ENCODE measurements around the gene TMEM203. TPM values are rescaled to one million over a fixed set of nuclear protein-coding genes. Genes with fewer than 3 reads are reported as not detected.

TMEM203 gene
- total and polyA plus RNA-seq, 5 experiments from 2014 or later = 42.7 to 163 (median 128) TPM

DNA sequence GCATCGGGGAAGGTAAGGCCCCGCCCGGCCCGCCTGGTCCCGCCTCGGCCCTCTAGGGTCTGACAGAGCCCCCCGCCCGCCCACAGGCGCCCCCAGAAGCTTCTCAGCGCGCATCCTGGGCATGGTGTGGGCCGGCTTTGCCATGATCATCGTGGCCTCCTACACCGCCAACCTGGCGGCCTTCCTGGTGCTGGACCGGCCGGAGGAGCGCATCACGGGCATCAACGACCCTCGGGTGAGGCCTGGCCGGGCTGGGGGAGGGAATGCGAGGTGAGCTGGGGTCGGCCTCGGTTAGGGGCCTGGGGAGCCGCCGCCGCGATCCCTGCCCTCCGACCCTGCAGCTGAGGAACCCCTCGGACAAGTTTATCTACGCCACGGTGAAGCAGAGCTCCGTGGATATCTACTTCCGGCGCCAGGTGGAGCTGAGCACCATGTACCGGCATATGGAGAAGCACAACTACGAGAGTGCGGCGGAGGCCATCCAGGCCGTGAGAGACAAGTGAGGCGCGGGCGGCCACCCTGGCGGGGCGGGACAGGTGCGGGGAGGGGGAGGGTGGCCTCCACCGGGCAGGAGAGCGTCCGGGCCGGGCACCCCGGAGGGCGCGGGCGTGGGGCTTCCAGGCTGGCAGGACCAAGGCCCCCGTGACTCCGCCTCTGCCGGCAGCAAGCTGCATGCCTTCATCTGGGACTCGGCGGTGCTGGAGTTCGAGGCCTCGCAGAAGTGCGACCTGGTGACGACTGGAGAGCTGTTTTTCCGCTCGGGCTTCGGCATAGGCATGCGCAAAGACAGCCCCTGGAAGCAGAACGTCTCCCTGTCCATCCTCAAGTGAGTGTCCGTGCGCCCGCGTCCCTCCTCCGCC, 42.7 kb downstream of the TMEM203 start:
- Mint-ChIP-seq H3K9me3 (peaks cover 0 to 4% (median 0%) of the 10 kb centered on the region in 9 donors), H3K27me3 (peaks cover 17 to 77% (median 25%) of the 10 kb centered on the region in 5 donors), H3K4me1 (peaks cover 8 to 21% (median 17%) of the 10 kb centered on the region in 4 donors), H3K36me3 (peaks cover 0 to 6% (median 0%) of the 10 kb centered on the region in 3 donors), H3K4me3 (peak overlapping the region in 1 of 10 donors; percentile 9), H3K27ac (no peak overlapping the region)
- POLR2A ChIA-PET = interaction anchor here (0.5 to 0.8 kb wide), 2 partner anchors 8 to 30 kb away, joined by 3 to 4 read pairs; no protein-coding TSS in a partner anchor
- DNase-seq (no peak), ATAC-seq (peak in 1 of 2 donors; percentile 42)

DNA sequence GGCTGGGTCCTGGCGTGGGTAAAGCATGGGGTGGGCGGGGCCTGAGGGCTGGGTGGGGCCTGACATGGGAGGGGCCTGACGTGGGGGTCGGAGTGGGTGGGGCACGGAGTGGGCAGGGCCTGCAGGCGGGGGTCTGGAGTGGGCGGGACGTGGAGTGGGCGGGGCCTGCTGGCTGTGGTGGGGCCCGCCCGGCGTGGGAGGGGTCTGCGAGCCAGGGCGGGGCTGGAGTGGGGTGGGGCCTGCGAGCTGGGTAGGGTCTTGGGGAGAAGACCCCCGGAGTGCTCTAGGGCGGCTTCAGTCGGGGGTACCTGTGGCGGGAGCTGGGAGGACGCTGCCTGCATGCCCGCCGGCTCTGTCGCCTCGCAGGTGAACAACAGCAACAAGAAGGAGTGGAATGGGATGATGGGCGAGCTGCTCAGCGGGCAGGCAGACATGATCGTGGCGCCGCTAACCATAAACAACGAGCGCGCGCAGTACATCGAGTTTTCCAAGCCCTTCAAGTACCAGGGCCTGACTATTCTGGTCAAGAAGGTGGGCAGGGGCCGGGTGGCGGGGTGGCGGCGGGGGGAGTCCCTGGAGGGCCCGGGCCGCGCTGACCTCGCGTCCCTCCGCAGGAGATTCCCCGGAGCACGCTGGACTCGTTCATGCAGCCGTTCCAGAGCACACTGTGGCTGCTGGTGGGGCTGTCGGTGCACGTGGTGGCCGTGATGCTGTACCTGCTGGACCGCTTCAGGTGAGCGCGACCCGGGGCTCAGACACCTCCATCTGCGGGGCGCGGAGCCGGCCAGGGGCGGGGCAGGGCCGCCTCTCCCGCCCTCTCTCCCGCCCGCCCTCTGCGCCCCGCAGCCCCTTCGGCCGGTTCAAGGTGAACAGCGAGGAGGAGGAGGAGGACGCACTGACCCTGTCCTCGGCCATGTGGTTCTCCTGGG, 43.6 kb downstream of the TMEM203 start:
- POLR2A ChIA-PET = interaction anchor here (0.5 to 0.8 kb wide), 2 partner anchors 9 to 29 kb away, joined by 3 to 4 read pairs; no protein-coding TSS in a partner anchor
- DNase-seq = no peak
- Mint-ChIP-seq H3K9me3 (peaks cover 0 to 4% (median 0%) of the 10 kb centered on the region in 9 donors), H3K27ac (no peak overlapping the region), H3K4me1 (peaks cover 10 to 27% (median 18%) of the 10 kb centered on the region in 4 donors), H3K36me3 (peaks cover 0 to 6% (median 0%) of the 10 kb centered on the region in 3 donors), H3K4me3 (peak overlapping the region in 2 of 10 donors; percentile 18 to 27), H3K27me3 (peaks cover 17 to 79% (median 28%) of the 10 kb centered on the region in 5 donors)
- ATAC-seq = no peak

DNA sequence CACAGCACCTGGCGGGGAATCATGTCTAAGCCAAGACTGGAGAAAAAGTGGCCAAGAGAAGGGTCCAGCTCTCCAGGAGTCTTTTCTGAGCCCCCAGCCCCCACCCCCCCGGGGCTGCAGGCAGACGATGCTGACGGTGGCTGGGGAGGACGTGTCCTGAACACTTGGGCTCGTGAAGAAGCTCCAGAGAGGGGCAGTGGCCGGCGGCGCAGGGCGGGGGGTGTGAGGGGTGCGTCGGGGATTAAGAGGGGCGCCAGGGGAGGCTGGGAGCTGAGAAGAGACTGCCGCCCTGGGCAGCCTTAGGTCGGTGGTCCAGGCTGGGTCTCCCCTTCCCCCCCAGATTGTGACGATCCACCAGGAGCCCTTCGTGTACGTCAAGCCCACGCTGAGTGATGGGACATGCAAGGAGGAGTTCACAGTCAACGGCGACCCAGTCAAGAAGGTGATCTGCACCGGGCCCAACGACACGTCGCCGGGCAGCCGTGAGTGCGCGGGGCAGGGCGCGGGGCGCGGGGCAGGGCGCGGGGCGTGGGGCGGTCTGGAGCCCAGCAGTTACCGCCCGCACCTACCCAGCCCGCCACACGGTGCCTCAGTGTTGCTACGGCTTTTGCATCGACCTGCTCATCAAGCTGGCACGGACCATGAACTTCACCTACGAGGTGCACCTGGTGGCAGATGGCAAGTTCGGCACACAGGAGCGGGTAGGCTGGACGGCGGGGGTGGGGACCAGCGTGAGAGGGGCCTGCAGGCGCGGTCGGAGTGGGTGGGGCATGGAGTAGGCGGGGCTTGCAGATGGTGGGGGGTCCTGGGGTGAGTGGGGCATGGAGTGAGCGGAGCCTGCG, 44.5 kb downstream of the TMEM203 start:
- POLR2A ChIA-PET = no interaction called here
- DNase-seq (no peak), ATAC-seq (no peak)
- Mint-ChIP-seq H3K4me1 (peaks cover 9 to 28% (median 19%) of the 10 kb centered on the region in 4 donors), H3K9me3 (peaks cover 0 to 2% (median 0%) of the 10 kb centered on the region in 9 donors), H3K4me3 (no peak overlapping the region), H3K27ac (no peak overlapping the region), H3K27me3 (peaks cover 13 to 76% (median 27%) of the 10 kb centered on the region in 5 donors), H3K36me3 (peaks cover 0 to 6% (median 0%) of the 10 kb centered on the region in 3 donors)

DNA sequence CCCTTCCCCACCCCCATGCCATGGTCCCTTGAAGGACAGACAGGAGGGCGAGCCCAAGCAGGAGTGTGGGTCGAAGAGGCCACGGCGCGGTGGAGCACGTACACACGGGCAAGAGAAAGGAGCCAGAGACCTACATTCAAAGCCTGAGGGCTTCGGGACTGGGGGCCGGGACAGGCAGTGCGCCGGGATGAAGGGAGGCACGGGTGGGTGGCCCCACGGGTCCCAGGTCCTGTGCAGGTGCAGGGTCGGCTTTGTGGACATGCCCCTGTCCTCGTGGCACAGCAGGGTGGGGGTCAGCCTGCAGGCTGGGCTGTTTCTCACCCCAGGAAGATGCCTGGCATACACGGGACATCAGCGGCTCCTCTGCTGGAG, 45.4 kb downstream of the TMEM203 start:
- no peak for ATAC-seq
- Mint-ChIP-seq H3K4me1 (peaks cover 9 to 28% (median 19%) of the 10 kb centered on the region in 4 donors), H3K27me3 (peaks cover 13 to 77% (median 26%) of the 10 kb centered on the region in 5 donors), H3K36me3 (peaks cover 0 to 6% (median 0%) of the 10 kb centered on the region in 3 donors), H3K9me3 (no peaks in the 10 kb centered on the region), H3K27ac (no peak overlapping the region), H3K4me3 (no peak overlapping the region)
- DNase-seq = no peak
- POLR2A ChIA-PET = no interaction called here

DNA sequence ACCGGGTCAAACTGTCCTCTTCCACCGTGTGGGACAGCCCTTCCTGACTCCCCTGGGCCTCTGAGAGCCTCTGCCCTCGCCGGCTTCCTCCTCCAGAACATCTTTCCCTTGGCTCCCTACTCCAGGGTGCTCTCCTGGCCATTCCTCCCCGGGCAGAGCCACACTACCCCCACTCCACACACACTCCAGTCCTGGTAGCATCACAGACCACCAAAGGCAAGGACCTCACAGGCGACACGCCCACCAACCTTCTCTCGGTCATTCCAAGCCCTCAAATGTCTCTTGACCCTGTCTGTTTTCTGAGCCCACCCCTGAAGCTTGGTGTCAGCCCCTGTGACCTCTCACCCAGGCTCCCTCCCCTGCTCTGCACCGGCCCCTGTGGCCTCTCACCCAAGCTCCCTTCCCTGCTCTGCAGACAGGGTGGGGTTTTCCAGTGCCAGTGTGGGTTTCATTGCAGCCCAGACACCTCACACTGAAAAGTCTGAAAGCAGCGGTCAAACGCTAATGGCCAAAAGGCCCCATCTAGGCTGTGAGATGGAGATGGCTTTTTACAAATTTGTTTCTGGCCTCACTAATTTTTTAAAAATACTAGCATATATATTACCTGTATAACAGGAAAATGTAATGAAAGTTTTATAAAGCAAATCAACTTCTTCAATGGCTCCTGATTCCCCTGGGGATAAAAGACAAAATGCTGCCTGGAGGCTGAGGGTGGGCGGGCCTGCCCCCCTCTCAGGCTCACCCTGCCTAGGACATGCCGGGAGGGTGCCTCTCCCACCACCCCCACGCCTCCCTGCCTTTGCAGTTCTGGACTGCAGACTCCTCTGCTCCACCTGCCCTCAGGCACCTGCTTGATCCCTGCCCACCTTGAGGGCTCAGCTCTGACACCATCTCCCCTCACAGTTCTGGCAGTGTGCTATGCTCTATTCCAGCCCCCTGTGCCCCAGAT, 46.1 kb downstream of the TMEM203 start:
- H3K4me1 Mint-ChIP-seq = peaks cover 9 to 28% (median 19%) of the 10 kb centered on the region in 4 donors
- no peak for ATAC-seq
- DNase-seq = no peak
- peak overlapping the region in 1 of 10 donors; percentile 78 for H3K27ac Mint-ChIP-seq
- peaks cover 13 to 77% (median 28%) of the 10 kb centered on the region in 5 donors for H3K27me3 Mint-ChIP-seq
- H3K36me3 Mint-ChIP-seq = peaks cover 0 to 6% (median 0%) of the 10 kb centered on the region in 3 donors
- peak overlapping the region in 5 of 10 donors; percentile 30 to 43 (median 39) for H3K4me3 Mint-ChIP-seq
- H3K9me3 Mint-ChIP-seq = no peaks in the 10 kb centered on the region
- POLR2A ChIA-PET = no interaction called here

DNA sequence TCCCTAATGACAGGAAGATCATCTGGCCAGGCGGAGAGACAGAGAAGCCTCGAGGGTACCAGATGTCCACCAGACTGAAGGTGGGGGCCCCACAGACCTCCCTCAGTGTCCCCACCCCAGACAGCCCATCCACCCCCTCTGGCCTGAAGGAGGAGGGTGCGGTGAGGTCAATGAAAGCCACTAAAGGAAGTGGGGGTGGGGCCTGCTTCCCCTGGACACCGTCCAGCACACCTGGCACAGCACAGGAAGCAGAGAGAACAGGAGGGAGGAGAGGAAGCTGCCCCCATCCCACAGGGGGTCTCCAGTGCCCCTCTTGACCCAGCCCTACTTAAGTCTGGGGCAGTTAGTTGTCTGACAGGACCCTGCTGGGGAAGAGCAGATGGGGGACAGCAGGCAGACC, 46.8 kb downstream of the TMEM203 start:
- ATAC-seq (no peak), DNase-seq (no peak)
- Mint-ChIP-seq H3K4me3 (peak overlapping the region in 1 of 10 donors; percentile 39), H3K9me3 (no peaks in the 10 kb centered on the region), H3K27me3 (peaks cover 13 to 72% (median 28%) of the 10 kb centered on the region in 5 donors), H3K36me3 (peaks cover 0 to 4% (median 0%) of the 10 kb centered on the region in 3 donors), H3K4me1 (peaks cover 9 to 28% (median 19%) of the 10 kb centered on the region in 4 donors), H3K27ac (no peak overlapping the region)
- POLR2A ChIA-PET = interaction anchor here (0.6 kb wide), 1 partner anchor 43 kb away, joined by 3 read pairs; no protein-coding TSS in a partner anchor

DNA sequence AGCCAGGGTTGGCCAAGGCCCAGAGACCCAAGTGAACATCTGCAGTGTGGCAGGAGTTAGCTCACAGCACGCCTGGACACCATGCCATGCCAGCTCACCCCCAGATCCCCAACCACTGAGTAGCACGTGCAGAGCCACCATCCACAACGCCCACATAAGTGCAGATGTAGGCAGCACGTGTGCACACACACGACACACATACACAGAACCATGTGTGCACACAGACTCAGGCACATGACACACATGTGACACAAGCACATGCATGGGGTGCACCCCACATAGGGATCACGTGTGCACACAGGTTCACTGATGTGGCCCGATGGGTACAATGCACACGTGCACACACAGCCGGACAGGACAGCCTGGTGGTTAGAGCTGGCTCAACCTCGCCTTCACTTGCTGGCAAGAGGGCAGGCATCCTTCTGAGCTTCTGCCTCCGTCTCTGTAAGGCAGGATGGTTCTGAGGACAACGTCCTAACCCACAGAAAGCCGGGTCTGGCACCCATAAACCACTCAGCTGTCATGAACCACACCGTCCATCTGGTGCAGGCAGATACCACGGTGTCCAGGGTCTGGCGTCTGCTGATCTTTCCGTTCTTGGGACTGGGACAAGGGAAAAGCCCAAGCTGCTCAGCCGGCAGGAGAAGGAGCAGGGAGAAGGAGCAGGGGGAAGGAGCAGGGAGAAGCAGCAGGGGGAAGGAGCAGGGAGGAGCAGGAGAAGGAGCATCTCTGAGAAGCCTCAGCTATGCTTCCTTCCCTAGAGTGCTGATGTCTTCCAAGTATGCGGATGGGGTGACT, 47.6 kb downstream of the TMEM203 start:
- POLR2A ChIA-PET = interaction anchor here (0.6 to 1.5 kb wide), 5 partner anchors 19 to 82 kb away, joined by 3 to 7 read pairs (median 3); partner anchors contain the start of gene UAP1L1
- DNase-seq (no peak), ATAC-seq (no peak)
- Mint-ChIP-seq H3K27me3 (peaks cover 12 to 66% (median 26%) of the 10 kb centered on the region in 5 donors), H3K4me3 (peak overlapping the region in 6 of 10 donors; percentile 26 to 61 (median 50)), H3K4me1 (peaks cover 9 to 28% (median 18%) of the 10 kb centered on the region in 4 donors), H3K9me3 (no peaks in the 10 kb centered on the region), H3K27ac (peak overlapping the region in 1 of 10 donors; percentile 65), H3K36me3 (peaks cover 0 to 4% (median 0%) of the 10 kb centered on the region in 3 donors)

DNA sequence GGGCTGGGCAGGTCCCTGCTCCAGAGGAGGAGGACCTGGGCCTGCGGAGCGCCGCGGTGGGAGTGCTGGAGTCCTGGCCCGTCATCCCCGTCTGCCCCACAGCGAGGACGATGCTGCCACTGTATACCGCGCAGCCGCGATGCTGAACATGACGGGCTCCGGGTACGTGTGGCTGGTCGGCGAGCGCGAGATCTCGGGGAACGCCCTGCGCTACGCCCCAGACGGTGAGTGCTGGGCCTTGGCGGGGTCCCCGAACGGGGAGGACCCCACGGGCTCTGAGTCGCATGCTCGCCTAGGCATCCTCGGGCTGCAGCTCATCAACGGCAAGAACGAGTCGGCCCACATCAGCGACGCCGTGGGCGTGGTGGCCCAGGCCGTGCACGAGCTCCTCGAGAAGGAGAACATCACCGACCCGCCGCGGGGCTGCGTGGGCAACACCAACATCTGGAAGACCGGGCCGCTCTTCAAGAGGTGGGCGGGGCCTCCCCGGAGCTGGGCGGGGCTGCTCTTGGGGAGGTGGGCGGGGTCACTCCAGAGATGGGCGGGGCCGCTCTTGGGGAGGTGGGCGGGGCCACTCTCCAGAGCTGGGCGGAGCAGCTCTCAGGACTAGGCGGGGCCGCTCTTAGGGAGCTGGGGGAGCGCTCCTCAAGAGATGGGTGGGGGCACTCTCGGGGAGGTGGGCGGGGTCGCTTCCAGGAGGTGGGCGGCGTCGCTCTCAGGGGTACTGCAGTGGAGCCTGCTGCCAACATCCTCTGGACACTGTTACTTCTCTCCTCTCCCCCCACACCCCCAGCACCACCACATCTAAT, 48.7 kb downstream of the TMEM203 start:
- POLR2A ChIA-PET = interaction anchor here (0.6 to 1.5 kb wide), 5 partner anchors 19 to 83 kb away, joined by 3 to 7 read pairs (median 4); partner anchors contain the start of gene UAP1L1
- Mint-ChIP-seq H3K4me1 (peaks cover 9 to 27% (median 17%) of the 10 kb centered on the region in 4 donors), H3K27me3 (peaks cover 12 to 60% (median 26%) of the 10 kb centered on the region in 5 donors), H3K9me3 (no peaks in the 10 kb centered on the region), H3K27ac (no peak overlapping the region), H3K36me3 (peaks cover 0 to 4% (median 0%) of the 10 kb centered on the region in 3 donors), H3K4me3 (peak overlapping the region in 9 of 10 donors; percentile 51 to 72 (median 62))
- DNase-seq (peak; percentile 25 to 74 (median 48)), ATAC-seq (peak; percentile 75 to 79)

Measured in naive thymus-derived CD8-positive, alpha-beta T cell (primary cell).